Measurements from ENCODE around the gene ZC3H7B.

ZC3H7B gene

GRCh38 chr22:41381329-41382097 is 80.2 kb downstream of the ZC3H7B start, which contains the start of gene TEF:
TSS of gene TEF (plus strand) at chr22:41381942. CDS start at chr22:41382045, 103 bp downstream.
- in situ Hi-C loops (cut with MboI; ENCODE audit: low pct_unique_long_range_greater_than_20kb, low sequenced_read_pairs, unreplicated experiment), result no loop called here
- TF ChIP-seq CTCF (IDR thresholded peaks at IDR 0.05; ENCODE audit: extremely low read depth, insufficient read depth, missing control alignments), result no peak
- peak; percentile 100 for DNase-seq (ENCODE audit: low spot score)

GRCh38 chr22:41382098-41382578 is 80.8 kb downstream of the ZC3H7B start:
- DNase-seq (ENCODE audit: low spot score), result peak; percentile 88
- in situ Hi-C loops (cut with MboI; ENCODE audit: low pct_unique_long_range_greater_than_20kb, low sequenced_read_pairs, unreplicated experiment), result no loop called here
- no peak for TF ChIP-seq CTCF (IDR thresholded peaks at IDR 0.05; ENCODE audit: extremely low read depth, insufficient read depth, missing control alignments)

GRCh38 chr22:41382610-41383009 is 81.3 kb downstream of the ZC3H7B start:
- DNase-seq (ENCODE audit: low spot score), result no peak
- TF ChIP-seq CTCF (IDR thresholded peaks at IDR 0.05; ENCODE audit: extremely low read depth, insufficient read depth, missing control alignments), result no peak
- in situ Hi-C loops (cut with MboI; ENCODE audit: low pct_unique_long_range_greater_than_20kb, low sequenced_read_pairs, unreplicated experiment), result no loop called here

- no peak for DNase-seq (ENCODE audit: low spot score)
- in situ Hi-C loops (cut with MboI; ENCODE audit: low pct_unique_long_range_greater_than_20kb, low sequenced_read_pairs, unreplicated experiment), result no loop called here
- no peak for TF ChIP-seq CTCF (IDR thresholded peaks at IDR 0.05; ENCODE audit: extremely low read depth, insufficient read depth, missing control alignments)
Observed at GRCh38 chr22:41383085-41383484, 81.8 kb downstream of the ZC3H7B start.

GRCh38 chr22:41384128-41384527 is 82.8 kb downstream of the ZC3H7B start:
- no peak for DNase-seq (ENCODE audit: low spot score)
- in situ Hi-C loops (cut with MboI; ENCODE audit: low pct_unique_long_range_greater_than_20kb, low sequenced_read_pairs, unreplicated experiment), result no loop called here
- no peak for TF ChIP-seq CTCF (IDR thresholded peaks at IDR 0.05; ENCODE audit: extremely low read depth, insufficient read depth, missing control alignments)

- in situ Hi-C loops (cut with MboI; ENCODE audit: low pct_unique_long_range_greater_than_20kb, low sequenced_read_pairs, unreplicated experiment), result no loop called here
- TF ChIP-seq CTCF (IDR thresholded peaks at IDR 0.05; ENCODE audit: extremely low read depth, insufficient read depth, missing control alignments), result no peak
Observed at GRCh38 chr22:41387341-41387740, 86.0 kb downstream of the ZC3H7B start.

More at GRCh38 chr22:41387341-41387740, 86.0 kb downstream of the ZC3H7B start:
- no peak for DNase-seq (ENCODE audit: low spot score)

Data from GM13977 (cell line).